GM21723 (cell line): ENCODE measurements around the gene EFNA5.

Source experiments
- ATAC-seq: cut with Tn5 transposase; IDR thresholded peaks from one replicate; pipeline ENCODE4 v1.9.1; 2021; ENCODE audit warnings: mild to moderate bottlenecking, moderate library complexity; ENCODE audit not compliant: unreplicated experiment

EFNA5 gene

GRCh38 chr5:107670932-107671741 is at the start of gene EFNA5:
Gene EFNA5 (minus strand): TSS chr5:107670937.
- peak; percentile 44 for ATAC-seq

GRCh38 chr5:107719034-107719606 is 48.4 kb upstream of the EFNA5 start:
- ATAC-seq, result no peak

- ATAC-seq, result no peak
Observed at GRCh38 chr5:107717816-107718215, 47.1 kb upstream of the EFNA5 start.

- ATAC-seq, result no peak
Observed at GRCh38 chr5:107713228-107713627, 42.5 kb upstream of the EFNA5 start.

GRCh38 chr5:107712359-107712870 is 41.7 kb upstream of the EFNA5 start:
- no peak for ATAC-seq

- ATAC-seq, result no peak
Observed at GRCh38 chr5:107705402-107706014, 34.8 kb upstream of the EFNA5 start.

- ATAC-seq, result no peak
Observed at GRCh38 chr5:107704681-107705401, 34.1 kb upstream of the EFNA5 start.

DNA sequence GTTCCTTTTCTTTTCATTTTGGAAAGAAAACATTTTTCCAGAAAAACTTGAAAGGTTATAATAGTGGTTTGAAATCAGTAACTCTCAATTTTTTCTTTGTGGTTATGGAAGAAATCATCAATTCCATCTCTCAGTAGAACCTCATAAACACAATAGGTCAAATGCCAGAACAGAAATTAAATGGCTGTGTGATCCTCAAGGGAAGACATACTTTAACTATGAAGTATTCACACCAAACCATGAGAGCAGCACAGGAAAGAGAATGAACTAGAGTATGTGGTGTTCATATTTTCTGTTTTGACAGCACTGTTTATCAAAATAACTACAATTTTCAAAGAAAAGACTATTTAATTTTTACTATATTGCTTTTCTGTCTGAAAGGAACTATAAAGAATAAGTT is 29.7 kb upstream of the EFNA5 start:
- no peak for ATAC-seq

DNA sequence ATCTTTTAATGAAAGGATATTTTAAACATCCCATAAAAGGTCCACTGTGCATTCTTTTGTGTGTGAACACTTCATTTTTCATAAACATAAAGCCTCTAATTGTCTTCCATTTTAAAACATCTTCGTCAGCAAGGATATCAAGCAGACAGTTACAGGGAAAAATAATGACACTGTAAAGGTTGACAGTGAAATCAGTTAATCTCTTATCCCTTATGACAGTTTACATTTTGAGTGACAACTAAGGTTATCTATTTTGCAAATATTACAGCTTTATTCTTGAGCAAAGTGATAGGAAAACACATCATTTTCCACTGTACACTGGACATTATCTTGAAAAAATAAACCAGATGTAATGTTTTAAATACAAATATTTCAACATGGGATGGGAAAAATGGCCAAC is 28.7 kb upstream of the EFNA5 start:
- no peak for ATAC-seq

GRCh38 chr5:107698286-107698685 is 27.5 kb upstream of the EFNA5 start:
- no peak for ATAC-seq

DNA sequence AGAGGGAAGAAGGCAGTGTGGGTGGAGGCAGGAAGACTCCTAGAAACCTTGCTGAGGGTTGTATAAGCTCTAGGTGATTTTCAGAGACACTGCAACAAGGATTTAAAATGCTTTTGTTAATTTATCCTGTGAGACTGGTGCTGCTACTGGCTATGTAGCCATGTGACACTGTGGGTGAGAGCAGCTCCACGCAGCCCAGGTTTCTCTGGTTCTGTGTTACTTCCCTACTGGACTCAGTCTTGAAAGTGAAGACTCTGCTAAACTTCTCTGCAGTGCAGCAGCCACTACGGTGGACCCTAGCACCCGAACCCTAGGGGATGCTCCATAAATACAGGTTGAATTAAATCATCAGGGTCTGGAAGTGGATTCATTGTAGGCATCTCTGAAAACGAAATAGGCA is 25.8 kb upstream of the EFNA5 start:
- ATAC-seq, result no peak

DNA sequence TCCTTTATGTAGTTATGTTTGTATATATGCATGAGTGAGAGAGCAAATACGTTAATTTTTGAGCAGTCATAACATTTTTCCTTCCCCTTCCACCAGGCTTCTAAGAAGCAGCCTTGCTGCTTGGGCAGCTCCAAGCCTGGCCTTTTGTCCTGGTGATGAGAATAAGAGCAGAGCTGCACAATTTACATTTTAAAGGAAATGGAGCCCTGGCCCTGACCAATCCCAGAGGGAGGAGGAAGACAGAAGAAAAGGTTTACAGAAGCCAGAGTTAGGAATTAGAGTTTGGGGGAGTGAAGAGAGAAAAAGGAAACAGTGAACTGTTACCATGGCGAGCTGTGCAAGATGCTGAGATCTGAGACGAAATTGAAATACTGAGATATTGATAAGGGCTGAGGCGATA is 25.3 kb upstream of the EFNA5 start:
- ATAC-seq, result no peak

GRCh38 chr5:107687937-107688336 is 17.2 kb upstream of the EFNA5 start:
- no peak for ATAC-seq

DNA sequence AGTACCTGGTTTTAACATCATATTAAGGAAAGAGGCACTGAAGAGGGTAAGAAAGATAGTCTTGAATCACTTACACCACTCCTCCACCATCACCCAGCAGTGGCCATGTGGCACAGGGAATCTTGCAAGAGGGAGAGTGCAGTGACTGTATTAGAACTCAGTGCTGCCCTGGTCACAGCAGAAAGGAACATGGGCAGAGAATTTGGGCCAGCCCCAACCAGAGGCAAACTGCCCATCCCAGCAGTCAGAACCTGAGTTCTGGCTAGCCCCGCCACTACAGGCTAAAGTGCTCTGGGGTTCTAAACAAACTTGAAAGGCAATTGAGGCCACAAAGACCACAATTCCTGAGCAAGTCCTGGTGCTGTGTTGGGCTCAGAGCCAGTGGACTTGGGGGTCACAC is 16.7 kb upstream of the EFNA5 start:
- ATAC-seq, result no peak

- no peak for ATAC-seq
Observed at GRCh38 chr5:107682533-107682932, 11.8 kb upstream of the EFNA5 start.

DNA sequence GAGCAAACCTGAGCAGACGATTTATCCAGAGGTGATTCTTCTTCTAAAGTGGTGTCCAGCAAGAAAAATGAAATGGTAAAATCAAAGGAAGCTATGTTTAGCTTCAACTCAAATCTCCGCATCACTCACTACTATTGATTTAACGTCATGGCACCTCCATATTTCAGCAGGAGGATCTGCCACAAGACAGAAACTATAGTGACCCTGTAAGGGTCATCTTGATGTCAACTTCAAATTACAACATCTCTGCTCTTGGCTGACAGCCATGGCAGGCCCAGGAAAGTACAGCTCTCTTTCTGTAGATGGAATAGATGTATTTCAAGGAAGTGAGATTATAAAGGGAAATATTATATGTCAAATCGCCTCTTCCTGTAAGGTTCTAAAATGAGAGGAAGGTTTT is 10.1 kb upstream of the EFNA5 start:
- ATAC-seq, result no peak

DNA sequence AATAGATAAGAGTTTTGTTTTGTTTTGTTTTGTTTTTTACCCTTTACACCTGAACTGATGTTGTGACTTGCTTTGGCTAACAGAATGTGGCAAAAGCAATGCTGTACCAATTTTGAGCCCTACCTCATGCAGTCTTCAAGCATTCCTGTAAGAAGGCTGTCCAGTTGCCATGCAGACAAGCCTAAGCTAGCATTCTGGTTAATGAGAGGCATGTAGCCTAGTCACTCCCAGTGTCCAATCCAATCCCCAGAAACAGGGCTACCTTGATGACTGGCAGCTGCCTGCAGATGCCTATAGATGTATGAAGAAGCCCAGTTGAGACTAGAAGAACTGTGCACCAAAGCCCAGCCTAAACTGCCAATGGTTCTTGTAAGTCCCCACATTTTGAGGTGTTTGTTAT is 9.4 kb upstream of the EFNA5 start:
- no peak for ATAC-seq

DNA sequence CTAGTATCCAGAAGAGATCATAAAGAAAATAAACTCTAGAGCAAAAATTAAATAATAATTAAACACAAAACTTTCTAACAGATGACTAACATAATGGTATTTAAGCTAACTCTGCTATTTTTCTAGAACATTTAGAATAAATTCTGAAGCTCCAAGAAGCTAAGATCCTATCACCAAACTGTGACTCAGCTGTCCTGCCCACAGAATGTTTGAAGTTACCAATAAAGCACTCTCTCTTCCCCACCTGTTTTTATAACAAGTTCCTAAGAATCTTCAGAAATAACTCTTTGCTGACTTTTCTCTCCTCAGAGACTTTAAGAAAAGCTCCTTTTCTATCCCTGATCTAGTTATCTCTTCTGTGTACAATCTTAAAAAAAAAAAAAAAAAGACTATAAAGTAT is 6.0 kb upstream of the EFNA5 start:
- ATAC-seq, result no peak

- no peak for ATAC-seq
Observed at GRCh38 chr5:107675201-107675600, 4.5 kb upstream of the EFNA5 start.

DNA sequence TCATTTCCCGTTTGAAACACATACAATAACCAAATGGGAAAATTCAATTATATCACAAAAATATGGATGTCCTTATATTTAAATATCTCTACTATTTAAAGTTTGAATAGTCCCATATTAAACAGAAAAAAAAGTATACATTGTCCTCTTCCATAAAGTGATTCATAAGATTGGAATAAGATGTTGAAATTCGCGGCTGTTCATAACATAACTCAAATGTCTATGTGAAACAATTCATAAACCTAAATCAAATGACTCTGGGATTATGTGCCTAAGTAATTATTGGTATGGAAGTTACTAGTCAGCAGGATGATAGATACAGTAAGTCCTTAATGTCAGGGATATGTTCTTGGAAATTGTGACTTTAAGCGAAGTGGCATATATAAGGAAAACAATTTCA is 3.9 kb upstream of the EFNA5 start:
- ATAC-seq, result no peak

GRCh38 chr5:107673368-107674136 is 2.8 kb upstream of the EFNA5 start:
- peak; percentile 72 for ATAC-seq
